ENCODE data around the gene HS3ST6. TPM values are rescaled to one million over a fixed set of nuclear protein-coding genes. Genes with fewer than 3 reads are reported as not detected.
"Not testable (repeated sequence)": the region's sequence is repeated elsewhere in the genome, so short reads cannot be mapped to it uniquely, and the experiment has no call there.

HS3ST6 gene
- total RNA-seq, 1 donor from 2014 or later: not detected

- H3K27ac Mint-ChIP-seq; DNase-seq; H3K9me3 Mint-ChIP-seq; intact Hi-C loops (cut with micrococcal nuclease); H3K27me3 Mint-ChIP-seq; H3K4me3 Mint-ChIP-seq: not testable (repeated sequence)
- peaks cover 32% of the 10 kb centered on the region for H3K36me3 Mint-ChIP-seq (ENCODE audit: low read depth)
- H3K4me1 Mint-ChIP-seq: peaks cover 26% of the 10 kb centered on the region
Observed at GRCh38 chr16:1958143-1958491, 39.9 kb upstream of the HS3ST6 start.

GRCh38 chr16:1957434-1958142, 39.4 kb upstream of the HS3ST6 start:
- DNase-seq; intact Hi-C loops (cut with micrococcal nuclease); H3K4me3 Mint-ChIP-seq; H3K27me3 Mint-ChIP-seq; H3K27ac Mint-ChIP-seq; H3K9me3 Mint-ChIP-seq: not testable (repeated sequence)
- Mint-ChIP-seq H3K4me1 (peaks cover 27% of the 10 kb centered on the region), H3K36me3 (ENCODE audit: low read depth) (peaks cover 27% of the 10 kb centered on the region)

- DNase-seq: no peak
- Mint-ChIP-seq H3K27me3 (no peaks in the 10 kb centered on the region), H3K4me1 (peaks cover 4% of the 10 kb centered on the region), H3K27ac (no peak overlapping the region), H3K4me3 (no peak overlapping the region), H3K9me3 (no peaks in the 10 kb centered on the region), H3K36me3 (ENCODE audit: low read depth) (no peaks in the 10 kb centered on the region)
- intact Hi-C loops (cut with micrococcal nuclease): no loop called here
Observed at GRCh38 chr16:1953734-1954133, 35.5 kb upstream of the HS3ST6 start.

- no peak overlapping the region for H3K27ac Mint-ChIP-seq
- peaks cover 2% of the 10 kb centered on the region for H3K4me1 Mint-ChIP-seq
- peaks cover 3% of the 10 kb centered on the region for H3K27me3 Mint-ChIP-seq
- intact Hi-C loops (cut with micrococcal nuclease): no loop called here
- DNase-seq: no peak
- H3K9me3 Mint-ChIP-seq: no peaks in the 10 kb centered on the region
- no peaks in the 10 kb centered on the region for H3K36me3 Mint-ChIP-seq (ENCODE audit: low read depth)
- no peak overlapping the region for H3K4me3 Mint-ChIP-seq
Observed at GRCh38 chr16:1950559-1950958, 32.3 kb upstream of the HS3ST6 start.

- no peak overlapping the region for H3K27ac Mint-ChIP-seq
- peaks cover 3% of the 10 kb centered on the region for H3K27me3 Mint-ChIP-seq
- H3K4me1 Mint-ChIP-seq: peaks cover 2% of the 10 kb centered on the region
- no peak for DNase-seq
- no peaks in the 10 kb centered on the region for H3K9me3 Mint-ChIP-seq
- H3K4me3 Mint-ChIP-seq: no peak overlapping the region
- H3K36me3 Mint-ChIP-seq (ENCODE audit: low read depth): no peaks in the 10 kb centered on the region
- intact Hi-C loops (cut with micrococcal nuclease): no loop called here
Observed at GRCh38 chr16:1950047-1950446, 31.8 kb upstream of the HS3ST6 start.

- DNase-seq: no peak
- intact Hi-C loops (cut with micrococcal nuclease): no loop called here
- no peak overlapping the region for H3K27ac Mint-ChIP-seq
- peaks cover 3% of the 10 kb centered on the region for H3K4me1 Mint-ChIP-seq
- no peaks in the 10 kb centered on the region for H3K36me3 Mint-ChIP-seq (ENCODE audit: low read depth)
- peaks cover 3% of the 10 kb centered on the region for H3K27me3 Mint-ChIP-seq
- H3K4me3 Mint-ChIP-seq: no peak overlapping the region
- H3K9me3 Mint-ChIP-seq: no peaks in the 10 kb centered on the region
Observed at GRCh38 chr16:1949507-1949906, 31.3 kb upstream of the HS3ST6 start.

- no peak for DNase-seq
- Mint-ChIP-seq H3K4me3 (no peak overlapping the region), H3K36me3 (ENCODE audit: low read depth) (no peaks in the 10 kb centered on the region), H3K4me1 (peaks cover 13% of the 10 kb centered on the region), H3K9me3 (no peaks in the 10 kb centered on the region), H3K27ac (no peak overlapping the region), H3K27me3 (peaks cover 3% of the 10 kb centered on the region)
- intact Hi-C loops (cut with micrococcal nuclease): no loop called here
Observed at GRCh38 chr16:1947369-1947670, 29.1 kb upstream of the HS3ST6 start.

- intact Hi-C loops (cut with micrococcal nuclease): no loop called here
- Mint-ChIP-seq H3K9me3 (no peaks in the 10 kb centered on the region), H3K4me3 (no peak overlapping the region), H3K4me1 (peaks cover 18% of the 10 kb centered on the region), H3K27me3 (peaks cover 3% of the 10 kb centered on the region), H3K36me3 (ENCODE audit: low read depth) (no peaks in the 10 kb centered on the region), H3K27ac (no peak overlapping the region)
- no peak for DNase-seq
Observed at GRCh38 chr16:1946495-1947368, 28.5 kb upstream of the HS3ST6 start.

GRCh38 chr16:1945559-1946391, 27.6 kb upstream of the HS3ST6 start:
- Mint-ChIP-seq H3K36me3 (ENCODE audit: low read depth) (peaks cover 1% of the 10 kb centered on the region), H3K4me1 (peaks cover 21% of the 10 kb centered on the region), H3K27me3 (peaks cover 3% of the 10 kb centered on the region), H3K27ac (no peak overlapping the region), H3K9me3 (no peaks in the 10 kb centered on the region), H3K4me3 (no peak overlapping the region)
- DNase-seq: no peak
- intact Hi-C loops (cut with micrococcal nuclease): no loop called here

GRCh38 chr16:1944612-1945199, 26.5 kb upstream of the HS3ST6 start:
- no peak overlapping the region for H3K27ac Mint-ChIP-seq
- no peak for DNase-seq
- peaks cover 3% of the 10 kb centered on the region for H3K27me3 Mint-ChIP-seq
- peak overlapping the region; percentile 90 for H3K4me3 Mint-ChIP-seq
- no peaks in the 10 kb centered on the region for H3K9me3 Mint-ChIP-seq
- peaks cover 1% of the 10 kb centered on the region for H3K36me3 Mint-ChIP-seq (ENCODE audit: low read depth)
- intact Hi-C loops (cut with micrococcal nuclease): loop anchor here (5.0 kb wide), 2 partner anchors 87 to 172 kb away; partner anchors contain the start of genes EME2, MRPS34 and NME3
- peaks cover 21% of the 10 kb centered on the region for H3K4me1 Mint-ChIP-seq

GRCh38 chr16:1942810-1943726, 24.9 kb upstream of the HS3ST6 start, which contains the start of gene MSRB1:
Gene MSRB1 (minus strand): TSS chr16:1943199. CDS start chr16:1943156, 43 bp downstream.
- intact Hi-C loops (cut with micrococcal nuclease): loop anchor here (1.0 to 5.0 kb wide), 5 partner anchors 14 to 171 kb away; partner anchors contain the start of genes EME2, MRPS34, NDUFB10 and NME3
- peak within 1 kb of the TSS; percentile 88 for H3K27ac Mint-ChIP-seq
- no peaks in the 10 kb centered on the region for H3K9me3 Mint-ChIP-seq
- peak within 1 kb of the TSS; percentile 90 for H3K4me3 Mint-ChIP-seq
- H3K4me1 Mint-ChIP-seq: peaks cover 21% of the 10 kb centered on the region
- peak; percentile 100 for DNase-seq
- peaks cover 3% of the 10 kb centered on the region for H3K27me3 Mint-ChIP-seq
- peaks cover 11% of the 10 kb centered on the region for H3K36me3 Mint-ChIP-seq (ENCODE audit: low read depth)

- peak overlapping the region; percentile 58 for H3K27ac Mint-ChIP-seq
- H3K4me3 Mint-ChIP-seq: peak overlapping the region; percentile 90
- intact Hi-C loops (cut with micrococcal nuclease): loop anchor here (5.0 kb wide), 2 partner anchors 85 to 170 kb away; partner anchors contain the start of genes EME2, MRPS34 and NME3
- peak; percentile 69 for DNase-seq
- peaks cover 12% of the 10 kb centered on the region for H3K36me3 Mint-ChIP-seq (ENCODE audit: low read depth)
- no peaks in the 10 kb centered on the region for H3K9me3 Mint-ChIP-seq
- peaks cover 21% of the 10 kb centered on the region for H3K4me1 Mint-ChIP-seq
- H3K27me3 Mint-ChIP-seq: no peaks in the 10 kb centered on the region
Observed at GRCh38 chr16:1942047-1942809, 24.0 kb upstream of the HS3ST6 start.

All from activated CD4-positive, alpha-beta T cell treated with anti-CD3 and anti-CD28 coated beads, Interleukin-2, amount 10 ng/mL, durations not matched to agents 24 days and 14 days (primary cell).